Neuron (in vitro differentiated cells): ENCODE measurements around the gene PPM1L.

ENCODE experiments used
- H2AFZ ChIP-seq: one replicate; pipeline ENCODE4 v1.6.1; 2013; ENCODE audit warnings: low read depth, mild to moderate bottlenecking, inconsistent platforms, low read length, moderate library complexity
- H3K27me3 ChIP-seq: one replicate; pipeline ENCODE4 v1.6.1; 2013; ENCODE audit warnings: low read length; ENCODE audit not compliant: insufficient read depth
- H3K36me3 ChIP-seq: one replicate; pipeline ENCODE4 v1.6.1; 2013; ENCODE audit warnings: low read length; ENCODE audit not compliant: insufficient read depth
- H3K4me1 ChIP-seq: one replicate; pipeline ENCODE4 v1.6.1; 2013; ENCODE audit warnings: low read length; ENCODE audit not compliant: insufficient read depth
- H3K4me3 ChIP-seq: 2 replicates; pipeline ENCODE4 v1.5.1; 2013; ENCODE audit warnings: mild to moderate bottlenecking, low read length, moderate library complexity
- H3K9me3 ChIP-seq: one replicate; pipeline ENCODE4 v1.6.1; 2013; ENCODE audit warnings: low read length

Gene PPM1L

GRCh38 chr3:160825311-160825800 lies 69.3 kb downstream of the PPM1L start:
- no peak overlapping the region for H2AFZ ChIP-seq

GRCh38 chr3:160826408-160826807 lies 70.4 kb downstream of the PPM1L start:
- Histone ChIP-seq H2AFZ (no peak overlapping the region), H3K9me3 (no peaks in the 10 kb centered on the region), H3K27me3 (no peaks in the 10 kb centered on the region), H3K4me3 (no peak overlapping the region), H3K36me3 (no peaks in the 10 kb centered on the region), H3K4me1 (peaks cover 35% of the 10 kb centered on the region)

More at GRCh38 chr3:160825311-160825800, 69.3 kb downstream of the PPM1L start:
- Histone ChIP-seq H3K36me3 (no peaks in the 10 kb centered on the region), H3K9me3 (no peaks in the 10 kb centered on the region), H3K4me3 (no peak overlapping the region), H3K27me3 (no peaks in the 10 kb centered on the region), H3K4me1 (peaks cover 35% of the 10 kb centered on the region)

GRCh38 chr3:160826991-160827390 lies 71.0 kb downstream of the PPM1L start:
- no peaks in the 10 kb centered on the region for H3K36me3 ChIP-seq
- no peak overlapping the region for H3K4me3 ChIP-seq
- H3K9me3 ChIP-seq: no peaks in the 10 kb centered on the region
- no peak overlapping the region for H2AFZ ChIP-seq
- H3K4me1 ChIP-seq: peaks cover 35% of the 10 kb centered on the region
- no peaks in the 10 kb centered on the region for H3K27me3 ChIP-seq

- H3K36me3 ChIP-seq: no peaks in the 10 kb centered on the region
- H3K4me3 ChIP-seq: no peak overlapping the region
- H3K9me3 ChIP-seq: no peaks in the 10 kb centered on the region
- peaks cover 33% of the 10 kb centered on the region for H3K4me1 ChIP-seq
- H2AFZ ChIP-seq: no peak overlapping the region
- H3K27me3 ChIP-seq: no peaks in the 10 kb centered on the region
Observed at GRCh38 chr3:160827516-160827915, 71.5 kb downstream of the PPM1L start.

DNA sequence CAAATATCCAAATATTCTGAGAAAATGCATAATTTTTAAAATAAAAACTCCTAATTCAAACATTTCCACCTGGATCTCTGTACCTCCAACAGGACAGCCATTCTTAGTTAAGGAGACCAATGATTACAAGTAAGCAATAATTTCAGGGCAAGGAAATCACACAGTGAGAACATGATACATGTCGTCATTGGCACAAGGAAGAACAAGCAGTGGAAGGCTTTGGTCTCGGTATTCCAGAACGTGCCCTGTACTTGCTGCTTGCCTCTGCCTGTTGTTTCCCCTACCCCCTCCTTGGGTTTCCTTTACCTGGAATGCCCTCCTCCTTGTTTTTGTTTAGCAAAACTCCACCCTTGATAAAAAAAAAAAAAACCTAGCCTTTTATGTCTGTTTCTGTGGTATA lies 72.8 kb downstream of the PPM1L start:
- Histone ChIP-seq H3K4me1 (peaks cover 22% of the 10 kb centered on the region), H3K4me3 (no peak overlapping the region), H3K36me3 (no peaks in the 10 kb centered on the region), H3K9me3 (no peaks in the 10 kb centered on the region), H3K27me3 (no peaks in the 10 kb centered on the region), H2AFZ (no peak overlapping the region)

DNA sequence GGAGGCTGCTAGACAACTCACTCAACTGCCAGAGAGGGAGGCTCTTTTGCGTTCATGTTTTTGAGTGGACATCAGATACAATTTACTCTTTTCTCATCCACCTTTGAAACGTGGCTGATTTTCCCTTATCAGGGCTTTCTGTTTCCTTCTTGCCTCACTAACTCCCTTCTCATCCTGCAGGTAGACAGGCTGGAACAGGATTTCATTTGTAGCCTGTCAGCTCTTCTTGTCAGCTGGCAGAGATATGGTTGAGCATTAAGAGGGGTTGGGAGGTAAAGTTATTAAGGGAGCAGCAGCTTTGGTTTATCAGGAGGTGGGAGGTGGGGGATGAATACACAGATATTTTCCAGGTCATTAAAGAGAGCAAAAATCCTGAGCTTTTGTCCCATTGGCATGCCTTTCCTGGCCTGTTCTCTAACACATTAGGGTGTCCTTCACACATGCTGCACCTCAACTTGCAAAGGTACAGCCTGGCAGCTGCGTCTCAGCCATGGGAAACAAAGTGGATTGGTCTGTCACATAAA lies 73.5 kb downstream of the PPM1L start:
- Histone ChIP-seq H3K36me3 (no peaks in the 10 kb centered on the region), H2AFZ (no peak overlapping the region), H3K9me3 (peaks cover 1% of the 10 kb centered on the region), H3K4me3 (no peak overlapping the region), H3K27me3 (no peaks in the 10 kb centered on the region), H3K4me1 (peaks cover 22% of the 10 kb centered on the region)

DNA sequence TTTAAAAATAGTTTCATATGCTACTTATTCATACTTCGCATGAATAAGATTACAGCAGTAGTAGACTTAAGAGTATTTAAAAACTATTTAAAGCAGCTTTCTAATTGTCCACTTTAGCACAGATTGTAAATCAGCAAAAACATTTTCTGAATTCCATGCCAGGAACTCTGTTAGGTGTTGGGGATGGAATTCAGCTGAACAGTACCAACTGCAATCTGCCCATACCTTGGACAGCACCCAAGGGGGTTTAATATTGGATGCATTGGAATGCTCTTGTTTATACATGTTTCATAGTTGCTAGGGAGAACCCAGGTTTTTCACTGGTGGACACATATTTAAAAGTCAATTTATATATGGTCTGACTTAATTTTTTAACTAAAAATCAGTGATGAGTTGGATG lies 74.8 kb downstream of the PPM1L start:
- H3K4me1 ChIP-seq: peaks cover 17% of the 10 kb centered on the region
- no peaks in the 10 kb centered on the region for H3K27me3 ChIP-seq
- H3K9me3 ChIP-seq: peaks cover 3% of the 10 kb centered on the region

GRCh38 chr3:160831401-160831800 lies 75.4 kb downstream of the PPM1L start:
- H3K4me1 ChIP-seq: peaks cover 17% of the 10 kb centered on the region
- peaks cover 3% of the 10 kb centered on the region for H3K9me3 ChIP-seq
- no peak overlapping the region for H3K4me3 ChIP-seq
- H3K27me3 ChIP-seq: no peaks in the 10 kb centered on the region
- H3K36me3 ChIP-seq: no peaks in the 10 kb centered on the region
- no peak overlapping the region for H2AFZ ChIP-seq

More for the DNA sequence above, 74.8 kb downstream of the PPM1L start:
- H3K4me3 ChIP-seq: no peak overlapping the region
- H3K36me3 ChIP-seq: no peaks in the 10 kb centered on the region
- H2AFZ ChIP-seq: no peak overlapping the region

- Histone ChIP-seq H3K36me3 (no peaks in the 10 kb centered on the region), H3K4me3 (no peak overlapping the region), H3K4me1 (peaks cover 17% of the 10 kb centered on the region), H2AFZ (no peak overlapping the region), H3K9me3 (peaks cover 3% of the 10 kb centered on the region), H3K27me3 (no peaks in the 10 kb centered on the region)
Observed at GRCh38 chr3:160837394-160837980, 81.5 kb downstream of the PPM1L start.

GRCh38 chr3:160840590-160840989 lies 84.6 kb downstream of the PPM1L start:
- no peaks in the 10 kb centered on the region for H3K27me3 ChIP-seq
- H3K9me3 ChIP-seq: no peaks in the 10 kb centered on the region
- peaks cover 17% of the 10 kb centered on the region for H3K4me1 ChIP-seq
- H2AFZ ChIP-seq: no peak overlapping the region
- no peaks in the 10 kb centered on the region for H3K36me3 ChIP-seq
- no peak overlapping the region for H3K4me3 ChIP-seq

- Histone ChIP-seq H2AFZ (no peak overlapping the region), H3K36me3 (no peaks in the 10 kb centered on the region), H3K9me3 (no peaks in the 10 kb centered on the region), H3K4me3 (no peak overlapping the region), H3K4me1 (peaks cover 17% of the 10 kb centered on the region), H3K27me3 (no peaks in the 10 kb centered on the region)
Observed at GRCh38 chr3:160841455-160841854, 85.4 kb downstream of the PPM1L start.

DNA sequence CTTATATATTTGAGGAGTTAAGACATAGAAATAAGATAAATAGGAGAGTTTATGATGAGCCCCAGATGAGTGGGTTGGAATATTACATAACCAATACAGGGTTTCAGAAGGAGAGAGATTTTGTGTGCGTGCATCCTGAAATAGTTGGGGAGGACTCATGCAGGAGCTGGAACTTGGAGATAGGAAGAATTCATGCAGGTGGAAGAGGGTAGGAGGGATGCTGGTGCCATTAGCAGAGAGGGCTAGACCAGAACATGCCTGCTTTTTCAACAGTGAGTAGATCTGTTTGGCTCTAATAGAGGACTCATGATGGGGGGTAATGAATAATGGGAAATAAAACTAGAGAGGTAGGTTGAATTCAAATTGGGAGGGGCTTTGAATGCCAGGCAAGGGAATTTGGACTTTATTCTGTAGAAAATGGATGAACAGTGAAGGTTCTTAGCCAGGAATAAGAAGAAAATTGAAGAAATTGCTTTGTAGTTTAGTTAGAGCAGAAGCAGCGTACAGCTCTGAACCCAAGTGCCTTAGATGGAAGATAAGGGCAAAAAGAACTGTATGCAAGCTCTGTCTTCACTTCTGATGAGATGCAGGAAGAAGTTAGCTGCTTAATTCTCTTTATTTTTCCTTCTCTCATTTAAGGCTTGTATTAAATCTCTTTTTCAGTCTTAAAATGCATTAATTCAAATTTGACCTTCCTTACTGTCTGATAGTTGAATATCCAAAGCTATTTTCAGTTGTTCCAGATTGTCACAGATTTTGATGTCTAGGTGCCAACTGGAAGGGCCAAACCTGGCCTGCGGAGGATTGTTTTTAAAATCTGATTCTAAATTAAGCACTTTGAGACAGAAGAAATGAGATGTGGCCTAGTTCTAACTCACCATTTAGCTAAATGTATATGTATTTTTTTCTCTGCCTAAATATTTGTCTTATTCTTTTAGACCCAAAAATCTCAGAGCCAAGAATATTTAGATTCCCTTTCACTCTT lies 86.3 kb downstream of the PPM1L start:
- no peaks in the 10 kb centered on the region for H3K27me3 ChIP-seq
- H3K4me3 ChIP-seq: no peak overlapping the region
- H2AFZ ChIP-seq: no peak overlapping the region
- no peaks in the 10 kb centered on the region for H3K9me3 ChIP-seq
- peaks cover 9% of the 10 kb centered on the region for H3K4me1 ChIP-seq
- H3K36me3 ChIP-seq: no peaks in the 10 kb centered on the region

DNA sequence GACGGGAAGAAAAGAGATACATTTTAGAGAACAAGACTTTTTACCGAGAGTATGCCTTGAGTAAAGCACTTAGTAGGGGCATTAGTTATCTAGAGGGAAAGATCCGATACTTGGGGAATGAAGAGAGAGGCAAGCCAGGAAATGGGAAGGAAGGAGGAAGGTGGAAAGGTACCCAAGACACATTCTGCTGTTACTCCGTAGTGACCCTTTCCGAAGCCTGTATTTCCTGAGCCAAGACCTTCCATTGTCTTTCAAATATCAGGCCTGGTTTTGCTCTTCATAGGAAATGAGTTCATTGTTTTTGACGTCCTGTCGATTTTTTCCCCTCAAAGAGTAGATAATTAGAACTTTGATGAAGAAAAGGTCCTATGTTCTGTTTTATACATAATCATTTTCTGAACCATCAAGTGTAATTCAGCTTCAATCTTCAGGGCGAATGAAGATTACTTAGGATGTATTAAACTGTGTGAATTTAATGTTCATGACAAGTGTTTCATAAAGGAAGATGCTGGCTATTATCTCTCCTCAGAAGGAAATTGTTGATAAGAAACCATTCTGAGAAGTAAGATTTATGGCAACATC lies 95.7 kb downstream of the PPM1L start:
- Histone ChIP-seq H3K4me3 (no peak overlapping the region), H3K36me3 (no peaks in the 10 kb centered on the region), H3K4me1 (no peaks in the 10 kb centered on the region), H3K9me3 (peaks cover 6% of the 10 kb centered on the region), H3K27me3 (no peaks in the 10 kb centered on the region), H2AFZ (no peak overlapping the region)
